Testis (tissue), 2 donors: ENCODE results near the gene HEMK1.

ENCODE experiments used
- POLR2A ChIP-seq: fragments of 450-650 bp; IDR thresholded peaks from one replicate; pipeline ENCODE4 v1.6.1; 2017; ENCODE audit warnings: antibody characterized with exemption, mild to moderate bottlenecking, moderate library complexity
- TF ChIP-seq, protein P1 (sequence below), 3 experiments: fragments of 450-650 bp in 2 of 3; fragments of 200-600 bp in 1 of 3; sonication (generic) in 1 of 3; IDR thresholded peaks; one replicate each; pipeline ENCODE4 v1.5.1; 2016 to 2019; ENCODE audit warnings: antibody characterized with exemption in 3 of 3, mild to moderate bottlenecking in 2 of 3, moderate library complexity in 1 of 3

DNA sequence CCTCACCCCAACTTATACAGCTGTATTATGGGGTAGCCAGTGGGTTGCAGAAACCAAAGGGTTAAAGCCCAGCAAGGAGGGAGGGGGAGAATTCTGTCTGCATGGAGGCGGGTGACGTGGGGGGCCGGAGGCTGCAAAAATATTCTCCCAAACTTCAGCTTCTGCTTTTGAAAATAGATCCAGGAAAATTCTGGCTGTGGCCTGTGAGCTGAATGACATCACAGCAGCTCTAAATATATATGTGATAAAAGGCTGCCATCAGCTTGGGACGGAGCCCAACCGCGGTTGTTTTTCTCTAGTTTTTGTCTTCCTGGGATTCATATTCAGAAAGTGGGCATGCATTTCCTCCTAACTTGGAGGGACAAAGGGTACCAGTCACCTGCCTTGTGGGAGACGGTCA, 75.2 kb downstream of the HEMK1 start:
- TF ChIP-seq, protein P1, sequence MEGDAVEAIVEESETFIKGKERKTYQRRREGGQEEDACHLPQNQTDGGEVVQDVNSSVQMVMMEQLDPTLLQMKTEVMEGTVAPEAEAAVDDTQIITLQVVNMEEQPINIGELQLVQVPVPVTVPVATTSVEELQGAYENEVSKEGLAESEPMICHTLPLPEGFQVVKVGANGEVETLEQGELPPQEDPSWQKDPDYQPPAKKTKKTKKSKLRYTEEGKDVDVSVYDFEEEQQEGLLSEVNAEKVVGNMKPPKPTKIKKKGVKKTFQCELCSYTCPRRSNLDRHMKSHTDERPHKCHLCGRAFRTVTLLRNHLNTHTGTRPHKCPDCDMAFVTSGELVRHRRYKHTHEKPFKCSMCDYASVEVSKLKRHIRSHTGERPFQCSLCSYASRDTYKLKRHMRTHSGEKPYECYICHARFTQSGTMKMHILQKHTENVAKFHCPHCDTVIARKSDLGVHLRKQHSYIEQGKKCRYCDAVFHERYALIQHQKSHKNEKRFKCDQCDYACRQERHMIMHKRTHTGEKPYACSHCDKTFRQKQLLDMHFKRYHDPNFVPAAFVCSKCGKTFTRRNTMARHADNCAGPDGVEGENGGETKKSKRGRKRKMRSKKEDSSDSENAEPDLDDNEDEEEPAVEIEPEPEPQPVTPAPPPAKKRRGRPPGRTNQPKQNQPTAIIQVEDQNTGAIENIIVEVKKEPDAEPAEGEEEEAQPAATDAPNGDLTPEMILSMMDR (IDR thresholded peaks at IDR 0.05) = no peak
- TF ChIP-seq POLR2A = no peak
